DND-41 (cell line): Measurements from ENCODE around the gene FARSB.
A peak's percentile ranks its signal among the peaks of the same experiment; 100 is the strongest.

Experiments used
- ATAC-seq: fragments of 200-7000 bp; cut with Tn5 transposase; 3 replicates; pipeline ENCODE4 v1.9.1; 2021; ENCODE audit warnings: low read depth; ENCODE audit not compliant: insufficient read depth
- DNase-seq: peaks from one replicate; pipeline ENCODE4 v3.0.0-alpha.2; 2020
- H2AFZ ChIP-seq: 2 replicates; pipeline ENCODE4 v1.6.0; 2012; ENCODE audit warnings: low read depth, low read length
- H3K27ac ChIP-seq: 2 replicates; pipeline ENCODE4 v1.5.1; 2012; ENCODE audit warnings: low read length, inconsistent platforms
- H3K27me3 ChIP-seq: fragments of 200-600 bp; sonication (generic); 2 replicates; pipeline ENCODE4 v1.6.0; 2012; ENCODE audit warnings: low read length, mild to moderate bottlenecking, inconsistent platforms; ENCODE audit not compliant: insufficient read depth, poor library complexity
- H3K36me3 ChIP-seq: 2 replicates; pipeline ENCODE4 v1.5.1; 2012; ENCODE audit warnings: low read length, inconsistent platforms; ENCODE audit not compliant: insufficient read depth
- H3K4me1 ChIP-seq: 2 replicates; pipeline ENCODE4 v1.5.1; 2012; ENCODE audit warnings: mild to moderate bottlenecking, low read length; ENCODE audit not compliant: insufficient read depth
- H3K4me2 ChIP-seq: 2 replicates; pipeline ENCODE4 v1.6.0; 2012; ENCODE audit warnings: mild to moderate bottlenecking, moderate library complexity, low read length, inconsistent platforms; ENCODE audit not compliant: insufficient read depth
- H3K4me3 ChIP-seq, 2 experiments: fragments of 200-600 bp in 1 of 2; shearing (Covaris generic) in 1 of 2; 2 replicates each; pipeline ENCODE4 v1.5.1; 2012 to 2016; ENCODE audit warnings: inconsistent platforms in 2 of 2, low read length in 2 of 2, mild to moderate bottlenecking in 2 of 2, low read depth in 1 of 2, moderate library complexity in 1 of 2
- H3K79me2 ChIP-seq: 2 replicates; pipeline ENCODE4 v1.6.0; 2012; ENCODE audit warnings: low read length, inconsistent platforms; ENCODE audit not compliant: insufficient read depth
- H3K9ac ChIP-seq: 2 replicates; pipeline ENCODE4 v1.6.0; 2012; ENCODE audit warnings: low read depth, mild to moderate bottlenecking, inconsistent platforms, low read length, moderate library complexity
- H3K9me3 ChIP-seq: 2 replicates; pipeline ENCODE4 v1.5.1; 2012; ENCODE audit warnings: low read length, moderate library complexity, mild to moderate bottlenecking, inconsistent platforms; ENCODE audit not compliant: insufficient read depth, severe bottlenecking
- H4K20me1 ChIP-seq: 2 replicates; pipeline ENCODE4 v1.6.0; 2012; ENCODE audit warnings: low read length; ENCODE audit not compliant: insufficient read depth
- EZH2 ChIP-seq: IDR thresholded peaks from 3 replicates; pipeline ENCODE4 v1.6.1; 2012; ENCODE audit warnings: borderline replicate concordance, low read depth, mild to moderate bottlenecking, moderate library complexity, low read length, inconsistent platforms; ENCODE audit not compliant: severe bottlenecking
- TF ChIP-seq, protein P1 (sequence below): IDR thresholded peaks from 2 replicates; pipeline ENCODE4 v1.5.1; 2012; ENCODE audit warnings: borderline replicate concordance, low read length, moderate library complexity, mild to moderate bottlenecking; ENCODE audit not compliant: poor library complexity, severe bottlenecking; ENCODE audit errors: extremely low read depth

Gene FARSB

DNA sequence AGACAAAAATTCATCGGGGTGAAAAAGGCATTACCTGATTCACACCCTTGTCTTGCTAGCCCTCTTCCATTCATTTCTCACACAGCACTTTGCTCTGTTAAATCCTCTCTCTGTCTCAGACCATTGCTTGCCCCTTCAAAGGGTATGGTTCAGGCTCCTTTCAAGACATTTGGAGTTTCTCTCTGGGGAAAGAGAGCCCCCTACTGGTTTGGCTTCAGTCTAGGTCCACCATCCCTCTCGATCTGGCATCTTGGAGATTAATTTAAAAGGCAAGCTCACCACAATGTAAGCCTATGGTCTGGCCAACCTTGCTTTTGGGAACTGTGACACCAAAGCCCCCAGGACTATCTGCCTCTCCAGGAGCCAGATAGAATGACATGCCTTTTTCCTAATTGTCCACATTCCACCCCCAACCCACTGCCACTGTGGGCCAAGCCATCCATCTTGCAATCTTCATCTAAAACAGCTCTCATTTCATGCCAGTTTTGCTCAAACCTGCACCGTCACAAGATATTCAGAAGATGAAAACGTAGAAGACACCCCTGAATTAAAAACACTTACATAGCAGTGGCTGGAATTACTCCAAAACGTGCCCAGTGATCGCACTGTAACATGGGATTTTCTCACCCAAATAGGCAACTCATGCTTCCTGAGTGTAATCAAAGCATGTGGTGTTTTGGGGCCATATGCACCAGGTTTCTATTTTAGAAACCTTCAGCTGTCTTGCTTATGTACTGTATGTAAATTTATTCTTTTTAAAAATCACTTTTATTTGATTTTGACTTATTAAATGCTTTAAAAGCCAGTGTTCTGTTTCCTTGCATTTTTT lies 93.9 kb downstream of the FARSB start:
- H3K4me1 ChIP-seq, result no peaks in the 10 kb centered on the region
- no peaks in the 10 kb centered on the region for H3K27me3 ChIP-seq
- no peak overlapping the region for H3K9ac ChIP-seq
- H2AFZ ChIP-seq, result no peak overlapping the region
- peaks cover 8% of the 10 kb centered on the region; the same call in 1 of the 2 replicates for H3K36me3 ChIP-seq
- TF ChIP-seq, protein P1, sequence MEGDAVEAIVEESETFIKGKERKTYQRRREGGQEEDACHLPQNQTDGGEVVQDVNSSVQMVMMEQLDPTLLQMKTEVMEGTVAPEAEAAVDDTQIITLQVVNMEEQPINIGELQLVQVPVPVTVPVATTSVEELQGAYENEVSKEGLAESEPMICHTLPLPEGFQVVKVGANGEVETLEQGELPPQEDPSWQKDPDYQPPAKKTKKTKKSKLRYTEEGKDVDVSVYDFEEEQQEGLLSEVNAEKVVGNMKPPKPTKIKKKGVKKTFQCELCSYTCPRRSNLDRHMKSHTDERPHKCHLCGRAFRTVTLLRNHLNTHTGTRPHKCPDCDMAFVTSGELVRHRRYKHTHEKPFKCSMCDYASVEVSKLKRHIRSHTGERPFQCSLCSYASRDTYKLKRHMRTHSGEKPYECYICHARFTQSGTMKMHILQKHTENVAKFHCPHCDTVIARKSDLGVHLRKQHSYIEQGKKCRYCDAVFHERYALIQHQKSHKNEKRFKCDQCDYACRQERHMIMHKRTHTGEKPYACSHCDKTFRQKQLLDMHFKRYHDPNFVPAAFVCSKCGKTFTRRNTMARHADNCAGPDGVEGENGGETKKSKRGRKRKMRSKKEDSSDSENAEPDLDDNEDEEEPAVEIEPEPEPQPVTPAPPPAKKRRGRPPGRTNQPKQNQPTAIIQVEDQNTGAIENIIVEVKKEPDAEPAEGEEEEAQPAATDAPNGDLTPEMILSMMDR, result peak; percentile 68
- no peak for TF ChIP-seq EZH2
- H4K20me1 ChIP-seq, result no peaks in the 10 kb centered on the region
- no peaks in the 10 kb centered on the region for H3K79me2 ChIP-seq
- no peak overlapping the region for H3K4me2 ChIP-seq
- DNase-seq (peak; percentile 42), ATAC-seq (peak; percentile 73)
- no peak overlapping the region for H3K4me3 ChIP-seq
- no peaks in the 10 kb centered on the region for H3K9me3 ChIP-seq
- H3K27ac ChIP-seq, result no peak overlapping the region

DNA sequence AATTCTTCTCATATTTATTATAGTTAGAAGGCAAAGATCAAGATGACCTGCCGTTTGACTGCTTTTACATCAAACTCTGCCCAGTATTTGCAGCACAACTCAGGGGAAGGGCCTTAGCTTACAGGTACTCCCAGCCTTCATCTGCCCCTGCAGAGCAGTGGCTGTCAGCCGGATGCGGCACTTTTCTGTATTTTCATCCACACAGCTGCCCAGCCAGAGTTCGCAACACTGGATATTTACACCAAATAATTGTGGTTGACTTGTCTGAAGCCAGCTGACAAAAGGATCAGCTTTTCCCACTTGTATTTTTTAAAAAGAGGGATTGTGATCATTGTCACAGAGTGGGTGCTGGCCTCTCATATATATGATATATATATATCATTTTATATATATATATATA lies 94.7 kb downstream of the FARSB start:
- H3K4me1 ChIP-seq, result no peaks in the 10 kb centered on the region
- TF ChIP-seq, protein P1, result no peak
- TF ChIP-seq EZH2, result no peak
- ATAC-seq, result no peak

DNA sequence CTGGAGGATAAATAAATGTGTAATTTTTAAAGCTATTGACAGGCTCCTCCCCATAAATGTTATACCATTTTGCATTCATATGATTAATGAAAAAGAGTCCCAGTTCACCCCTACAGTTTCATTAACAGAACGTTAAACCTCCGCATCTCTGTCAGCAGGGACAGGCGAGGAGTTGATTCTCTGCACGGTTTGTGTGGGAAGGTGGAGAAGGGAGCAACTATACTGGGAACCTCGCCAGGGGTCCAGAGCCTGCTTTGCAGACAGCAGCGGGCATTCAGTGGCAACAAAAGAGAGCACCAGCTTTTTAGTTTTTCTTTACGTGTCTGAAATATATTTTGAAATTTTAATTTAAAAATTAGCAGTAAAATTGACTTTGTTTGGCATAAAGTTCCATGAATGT lies 101.4 kb downstream of the FARSB start:
- H4K20me1 ChIP-seq, result no peaks in the 10 kb centered on the region
- TF ChIP-seq, protein P1, result no peak
- TF ChIP-seq EZH2, result no peak
- H3K27me3 ChIP-seq, result peaks cover 9% of the 10 kb centered on the region
- no peaks in the 10 kb centered on the region for H3K4me1 ChIP-seq
- H3K36me3 ChIP-seq, result no peaks in the 10 kb centered on the region
- H3K9me3 ChIP-seq, result no peaks in the 10 kb centered on the region
- ATAC-seq (no peak), DNase-seq (no peak)
- H3K4me2 ChIP-seq, result no peak overlapping the region
- no peaks in the 10 kb centered on the region for H3K79me2 ChIP-seq
- H3K27ac ChIP-seq, result no peak overlapping the region
- H3K4me3 ChIP-seq, result no peak overlapping the region
- H3K9ac ChIP-seq, result no peak overlapping the region
- H2AFZ ChIP-seq, result no peak overlapping the region

More for the DNA sequence above, 94.7 kb downstream of the FARSB start:
- H3K4me2 ChIP-seq, result no peak overlapping the region
- DNase-seq, result no peak
- no peak overlapping the region for H3K4me3 ChIP-seq
- no peak overlapping the region for H3K27ac ChIP-seq
- no peak overlapping the region for H2AFZ ChIP-seq
- H3K36me3 ChIP-seq, result peaks cover 1% of the 10 kb centered on the region; the same call in 1 of the 2 replicates
- H3K9me3 ChIP-seq, result no peaks in the 10 kb centered on the region
- no peaks in the 10 kb centered on the region for H4K20me1 ChIP-seq
- H3K9ac ChIP-seq, result no peak overlapping the region
- no peaks in the 10 kb centered on the region for H3K27me3 ChIP-seq
- no peaks in the 10 kb centered on the region for H3K79me2 ChIP-seq
